HG02970 (cell line): ENCODE measurements around the gene ARHGAP11A.

Experiments
- ATAC-seq: cut with Tn5 transposase; IDR thresholded peaks from one replicate; pipeline ENCODE4 v1.9.1; 2021; ENCODE audit warnings: mild to moderate bottlenecking, moderate library complexity, moderate number of reproducible peaks; ENCODE audit not compliant: unreplicated experiment, low FRiP score

ARHGAP11A gene

DNA sequence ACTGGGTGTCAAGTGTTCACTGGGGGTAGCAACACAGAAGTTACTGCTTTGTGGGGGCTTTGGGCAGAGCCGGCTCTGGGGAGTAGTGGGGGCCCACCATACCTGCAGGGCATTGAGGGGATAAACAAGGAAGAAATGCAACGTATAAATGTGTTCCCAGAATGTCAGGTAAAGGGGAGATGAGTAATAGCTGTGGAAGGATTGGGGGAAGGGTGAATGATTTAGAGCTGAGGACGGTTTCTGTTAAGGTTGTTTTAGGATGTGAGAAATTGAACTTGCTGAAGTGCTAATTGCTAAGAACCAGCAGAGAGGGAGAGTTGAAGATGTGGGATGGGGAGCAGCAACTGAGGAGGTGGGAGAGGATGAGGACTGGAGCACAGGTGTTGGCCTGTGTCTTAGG is 36.9 kb downstream of the ARHGAP11A start:
- ATAC-seq, result no peak

DNA sequence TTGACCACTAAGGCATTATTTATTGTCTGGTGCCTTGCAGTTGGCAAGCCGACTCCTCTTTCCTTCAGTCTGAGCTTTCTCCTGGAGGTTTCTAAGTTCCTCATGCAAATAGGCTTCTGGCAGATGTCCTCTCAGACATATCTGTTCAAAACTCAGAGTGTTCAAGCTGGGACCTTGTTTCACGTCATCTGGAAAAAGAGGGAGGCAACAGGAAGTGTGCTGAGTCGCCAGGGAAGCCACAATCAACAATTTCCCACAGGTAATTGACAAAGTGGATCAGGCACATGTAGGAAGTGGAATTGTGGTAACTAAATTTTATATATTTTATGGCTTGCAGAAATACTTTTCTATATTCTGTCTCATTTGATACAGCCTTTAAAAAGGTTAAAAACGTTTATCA is 40.8 kb downstream of the ARHGAP11A start:
- no peak for ATAC-seq

- no peak for ATAC-seq
Measured at GRCh38 chr15:32656496-32656895, 41.2 kb downstream of the ARHGAP11A start.

GRCh38 chr15:32657198-32657883 is 42.0 kb downstream of the ARHGAP11A start:
- ATAC-seq, result no peak

GRCh38 chr15:32657941-32658340 is 42.6 kb downstream of the ARHGAP11A start:
- no peak for ATAC-seq

DNA sequence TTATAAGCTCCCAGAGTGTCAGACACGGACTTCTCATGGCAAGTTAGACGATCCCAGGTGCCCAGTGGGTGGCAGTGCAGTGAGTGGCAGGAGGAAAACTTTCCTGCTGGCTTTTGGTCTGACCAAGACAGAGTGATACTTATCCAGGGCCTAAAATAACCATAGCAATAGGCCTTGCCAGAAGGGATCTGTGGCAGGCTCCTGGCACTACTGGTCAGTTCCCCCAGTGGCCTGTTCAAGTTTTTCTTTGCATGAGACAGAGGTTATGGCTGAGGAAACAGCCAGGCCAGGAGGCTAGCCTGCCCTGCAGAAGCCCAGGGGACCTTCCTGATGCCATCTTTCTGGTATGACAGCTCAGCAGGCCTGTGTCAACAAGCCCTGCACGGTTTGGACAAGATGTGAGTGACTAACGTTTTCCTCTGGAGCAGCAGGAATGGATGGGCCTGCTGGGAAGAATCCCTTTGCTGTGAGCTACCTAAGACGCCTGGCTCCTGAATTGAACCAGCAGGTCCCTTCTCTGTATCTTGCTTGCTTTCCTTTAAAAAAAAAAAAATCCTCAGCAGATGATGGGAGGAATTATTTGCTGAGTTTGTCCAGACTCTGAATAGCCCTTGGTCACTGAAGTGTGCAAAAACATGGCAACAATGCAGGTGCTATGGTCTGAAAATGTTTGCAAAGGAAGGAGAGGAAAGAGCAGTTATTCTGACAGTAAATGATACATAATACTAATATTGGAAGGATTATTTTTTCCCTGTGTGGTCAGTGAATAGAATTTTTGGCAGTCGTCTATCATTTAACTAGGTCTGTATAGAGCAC is 44.2 kb downstream of the ARHGAP11A start:
- ATAC-seq, result no peak

GRCh38 chr15:32663671-32664070 is 48.4 kb downstream of the ARHGAP11A start:
- no peak for ATAC-seq

GRCh38 chr15:32664796-32665195 is 49.5 kb downstream of the ARHGAP11A start:
- no peak for ATAC-seq

DNA sequence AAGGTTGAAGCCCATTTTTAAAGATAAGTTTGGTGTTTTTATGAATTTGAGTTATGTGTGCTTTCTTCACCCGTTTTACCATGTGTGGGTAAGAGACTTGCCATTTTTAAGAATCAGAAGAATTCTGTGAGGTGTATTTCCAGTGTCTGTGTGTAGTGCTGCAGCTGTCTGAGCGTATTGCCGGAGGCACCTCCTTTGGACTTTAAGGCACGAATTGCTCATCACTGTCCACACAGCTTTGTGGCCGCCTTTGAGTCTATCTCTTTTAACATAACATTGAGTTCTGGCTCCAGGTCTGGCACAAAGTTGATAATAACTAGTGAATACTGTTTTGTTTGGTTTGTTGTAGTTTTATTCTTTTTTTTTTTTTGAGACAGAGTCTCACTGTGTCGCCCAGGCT is 52.0 kb downstream of the ARHGAP11A start:
- no peak for ATAC-seq

DNA sequence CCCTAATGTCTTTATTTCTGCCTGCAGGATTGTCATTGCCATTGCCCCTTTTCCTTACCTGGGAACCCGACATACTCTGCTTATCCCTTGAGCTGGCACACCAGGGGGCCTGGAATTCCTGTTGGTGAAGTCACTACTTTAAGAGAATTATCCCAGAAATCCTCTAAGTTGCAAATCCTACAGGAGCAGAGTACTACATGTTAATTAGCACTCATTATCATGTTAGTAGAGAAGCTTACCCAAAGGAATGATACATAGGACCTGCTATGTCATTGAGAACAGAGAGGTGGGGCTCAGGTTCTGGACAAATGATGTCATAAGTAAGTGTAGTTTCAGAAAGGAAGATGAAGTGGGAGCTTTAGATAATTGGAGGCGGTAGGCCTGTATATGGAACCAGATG is 53.6 kb downstream of the ARHGAP11A start:
- ATAC-seq, result no peak

- no peak for ATAC-seq
Measured at GRCh38 chr15:32669896-32670611, 54.8 kb downstream of the ARHGAP11A start.

GRCh38 chr15:32670623-32671022 is 55.3 kb downstream of the ARHGAP11A start:
- ATAC-seq, result no peak

DNA sequence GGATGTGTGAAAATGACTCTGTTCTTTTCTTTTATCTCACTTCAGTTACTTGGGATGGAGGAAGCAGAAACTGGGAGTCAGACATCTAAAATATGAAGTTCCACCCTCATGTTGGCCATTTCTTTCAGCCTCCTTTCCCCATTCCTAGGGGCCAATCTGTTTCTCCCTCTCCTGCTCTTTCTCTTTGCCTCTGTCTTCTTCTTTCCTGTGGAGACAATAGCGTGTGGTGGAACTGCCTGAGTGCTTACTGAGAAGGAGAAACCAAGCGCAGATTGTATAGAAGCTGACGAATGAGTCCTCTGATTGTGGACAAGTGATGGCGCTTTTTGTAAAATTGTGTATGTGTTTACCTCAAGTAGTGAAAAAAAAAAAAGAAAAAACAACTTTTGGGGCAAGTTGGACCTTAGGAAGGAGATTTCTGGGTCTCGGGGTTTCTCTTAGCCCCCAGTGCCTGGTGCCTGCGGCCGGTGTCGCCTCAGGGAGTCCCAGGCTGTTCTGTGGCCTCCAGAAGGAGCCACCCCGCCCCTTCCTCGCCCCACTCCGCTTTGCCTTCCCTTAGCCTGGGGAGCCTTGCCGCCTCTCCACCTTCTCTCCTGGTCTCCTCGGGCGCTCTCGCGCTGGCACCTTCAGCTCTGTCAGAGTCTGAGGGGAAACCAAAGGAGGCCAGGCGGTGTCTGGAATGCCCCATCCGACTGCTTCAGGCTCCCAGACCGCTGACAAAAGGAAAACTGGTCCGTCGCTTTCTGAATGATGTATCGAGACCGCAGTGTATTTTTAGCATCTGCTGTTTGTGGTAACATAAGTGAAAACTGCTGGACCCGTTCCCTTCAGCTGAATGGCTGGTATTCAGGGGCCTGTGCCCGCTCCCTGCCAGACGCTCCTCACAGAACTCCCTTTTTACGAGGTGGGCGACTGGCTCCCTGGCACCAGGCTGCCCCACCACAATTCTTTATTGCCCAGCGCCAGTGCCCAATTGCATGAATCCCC is 56.3 kb downstream of the ARHGAP11A start:
- ATAC-seq, result no peak

DNA sequence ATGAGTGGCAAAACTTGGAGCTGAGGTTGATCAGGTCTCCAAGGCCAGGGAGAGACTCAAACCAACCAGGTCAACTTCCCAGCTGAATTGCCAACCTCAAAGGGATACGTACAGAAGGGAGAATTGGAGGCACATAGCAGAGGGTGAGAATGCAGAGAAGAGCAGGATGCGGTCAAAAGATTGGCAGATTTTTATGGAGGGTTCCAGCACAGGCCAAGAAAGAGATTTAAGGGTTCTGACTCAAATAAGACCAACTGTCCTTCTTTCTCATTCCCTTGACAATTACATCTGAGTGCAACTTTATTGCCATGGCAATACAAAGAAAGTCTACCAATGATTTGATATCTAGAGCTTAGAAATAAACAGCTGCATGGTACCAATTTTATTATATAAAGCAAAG is 59.4 kb downstream of the ARHGAP11A start:
- no peak for ATAC-seq

- no peak for ATAC-seq
Measured at GRCh38 chr15:32675466-32675865, 60.2 kb downstream of the ARHGAP11A start.

DNA sequence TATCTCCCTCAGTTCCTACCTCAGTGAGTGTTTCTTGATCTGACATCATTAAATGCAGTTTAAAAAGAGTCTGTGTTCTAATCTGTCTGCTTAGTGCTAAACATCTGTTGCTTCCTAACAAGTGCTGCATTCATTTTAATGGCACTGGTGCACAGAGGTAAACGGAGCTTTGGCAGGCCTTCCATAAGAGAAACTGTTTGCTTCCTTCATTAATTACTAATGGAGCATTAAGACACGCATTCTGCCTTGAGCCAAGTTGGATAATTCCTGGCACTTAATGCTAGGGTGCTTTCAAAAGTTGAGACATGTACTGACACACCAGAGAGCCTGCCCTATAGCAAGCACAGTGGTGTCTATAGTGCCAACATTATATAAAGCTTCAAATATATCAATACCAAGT is 60.9 kb downstream of the ARHGAP11A start:
- ATAC-seq, result no peak

GRCh38 chr15:32677238-32677750 is 62.0 kb downstream of the ARHGAP11A start:
- ATAC-seq, result no peak

- ATAC-seq, result no peak
Measured at GRCh38 chr15:32679298-32679690, 64.0 kb downstream of the ARHGAP11A start.

- ATAC-seq, result no peak
Measured at GRCh38 chr15:32682569-32682968, 67.3 kb downstream of the ARHGAP11A start.
